Prostate gland (tissue), 2 donors: ENCODE results near the gene LINGO1.

Experiments
- CTCF ChIP-seq, 4 experiments: fragments of 200-600 bp in 2 of 4; fragments of 450-650 bp in 2 of 4; sonication (generic) in 2 of 4; IDR thresholded peaks; 1 replicate in 3 of 4; 2 replicates in 1 of 4; pipeline ENCODE4 v1.5.1; 2016 to 2019; ENCODE audit warnings: antibody characterized with exemption in 4 of 4, mild to moderate bottlenecking in 2 of 4, moderate library complexity in 2 of 4
- POLR2A ChIP-seq: fragments of 450-650 bp; IDR thresholded peaks from one replicate; pipeline ENCODE4 v1.6.1; 2016; ENCODE audit warnings: antibody characterized with exemption, mild to moderate bottlenecking
- POLR2AphosphoS5 ChIP-seq: sonication (generic); formaldehyde crosslinking; IDR thresholded peaks from one replicate; pipeline ENCODE4 v1.6.1; 2017; ENCODE audit warnings: antibody characterized with exemption

DNA sequence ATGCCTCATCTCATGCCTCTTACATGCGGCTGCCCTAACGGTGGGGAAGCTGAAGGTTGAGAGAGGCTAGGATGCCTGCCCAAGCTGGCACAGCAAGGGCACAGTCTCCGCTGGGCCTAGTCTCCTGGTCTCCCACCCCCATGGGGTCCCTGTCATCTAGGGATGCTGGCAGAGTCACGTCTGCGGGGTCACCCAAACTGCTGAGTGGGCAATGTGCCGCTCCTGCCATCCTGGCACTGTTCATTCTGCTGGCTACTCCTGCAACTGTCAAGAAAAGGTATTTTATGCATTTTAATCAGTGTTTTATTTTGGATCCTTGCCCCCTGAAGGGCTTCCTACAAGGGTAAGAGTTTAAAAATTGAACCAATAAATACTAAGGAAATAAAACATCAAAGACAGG lies 12.8 kb downstream of the LINGO1 start:
- TF ChIP-seq CTCF (IDR thresholded peaks at IDR 0.05), result no peak
- no peak for TF ChIP-seq POLR2A
- no peak for TF ChIP-seq POLR2AphosphoS5
